Ammon's horn (tissue), 1 donor: ENCODE results near the gene PDE9A.

ENCODE experiments used
- DNase-seq: peaks from one replicate; pipeline ENCODE4 v3.0.0-alpha.2; 2016; ENCODE audit warnings: low spot score

The PDE9A gene

DNA sequence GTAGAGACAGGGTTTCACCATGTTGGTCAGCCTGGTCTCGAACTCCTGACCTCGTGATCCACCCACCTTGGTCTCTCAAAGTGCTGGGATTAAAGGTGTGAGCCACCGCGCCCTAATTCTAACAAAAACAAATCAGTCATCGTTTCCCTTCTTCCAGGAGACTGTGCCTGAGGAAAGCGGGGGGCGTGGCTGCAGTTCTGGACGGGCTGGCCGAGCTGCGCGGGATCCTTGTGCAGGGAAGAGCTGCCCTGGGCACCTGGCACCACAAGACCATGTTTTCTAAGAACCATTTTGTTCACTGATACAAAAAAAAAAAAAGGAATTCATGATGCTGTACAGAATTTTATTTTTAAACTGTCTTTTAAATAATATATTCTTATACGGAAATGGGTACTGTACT, 121.7 kb downstream of the PDE9A start:
- DNase-seq = no peak

DNA sequence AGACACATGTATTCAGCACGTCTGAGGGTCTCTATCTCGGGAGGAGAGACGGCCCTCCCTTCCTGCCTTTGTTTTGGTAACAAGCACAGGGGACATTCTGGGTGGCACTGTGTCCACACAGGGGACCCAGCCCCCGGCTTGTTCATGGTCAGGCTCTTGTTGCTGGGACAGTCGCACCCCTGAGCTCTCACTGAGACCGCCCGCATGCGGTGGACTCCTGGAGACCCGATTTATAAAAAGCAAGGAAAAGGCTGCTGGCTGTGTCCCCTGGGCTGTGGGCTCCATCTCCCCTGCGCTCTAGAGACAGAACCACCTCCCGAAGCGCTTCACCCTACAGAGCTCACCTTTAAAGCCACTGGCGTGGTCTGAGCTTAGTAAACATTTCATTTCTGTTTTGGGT, 122.5 kb downstream of the PDE9A start:
- DNase-seq = no peak

DNA sequence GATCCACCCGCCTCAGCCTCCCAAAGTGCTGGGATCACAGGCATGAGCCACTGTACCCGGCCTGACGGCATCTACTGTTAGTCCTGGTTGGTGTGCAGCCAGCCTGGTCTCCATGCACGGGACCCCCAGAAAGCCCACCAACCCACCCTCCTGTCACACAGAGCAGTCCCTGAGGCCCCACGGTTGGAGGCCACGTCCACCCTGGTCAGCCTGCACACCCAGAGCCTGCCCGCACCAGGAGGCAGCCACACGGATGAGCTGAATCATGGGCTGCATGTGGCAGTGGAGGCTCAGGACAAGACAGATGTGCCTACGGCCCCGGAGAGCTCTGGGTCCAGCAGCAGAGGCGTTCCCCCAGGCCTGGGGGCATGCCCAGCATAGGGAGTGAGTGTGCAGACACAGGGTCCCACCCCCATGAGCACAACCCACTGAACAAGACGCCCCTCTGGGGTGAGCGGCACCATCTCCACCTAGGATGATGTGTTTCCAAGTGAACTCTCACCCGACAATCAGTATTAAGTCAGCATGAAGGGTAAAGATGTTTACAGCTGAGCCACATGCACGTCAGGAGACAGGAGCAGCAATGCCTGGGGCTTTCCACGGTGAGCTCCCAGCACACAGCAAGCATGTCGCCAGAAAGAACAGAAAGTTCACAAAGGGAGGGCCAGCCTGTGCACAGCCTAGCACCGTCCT, 123.8 kb downstream of the PDE9A start:
- DNase-seq = no peak

DNA sequence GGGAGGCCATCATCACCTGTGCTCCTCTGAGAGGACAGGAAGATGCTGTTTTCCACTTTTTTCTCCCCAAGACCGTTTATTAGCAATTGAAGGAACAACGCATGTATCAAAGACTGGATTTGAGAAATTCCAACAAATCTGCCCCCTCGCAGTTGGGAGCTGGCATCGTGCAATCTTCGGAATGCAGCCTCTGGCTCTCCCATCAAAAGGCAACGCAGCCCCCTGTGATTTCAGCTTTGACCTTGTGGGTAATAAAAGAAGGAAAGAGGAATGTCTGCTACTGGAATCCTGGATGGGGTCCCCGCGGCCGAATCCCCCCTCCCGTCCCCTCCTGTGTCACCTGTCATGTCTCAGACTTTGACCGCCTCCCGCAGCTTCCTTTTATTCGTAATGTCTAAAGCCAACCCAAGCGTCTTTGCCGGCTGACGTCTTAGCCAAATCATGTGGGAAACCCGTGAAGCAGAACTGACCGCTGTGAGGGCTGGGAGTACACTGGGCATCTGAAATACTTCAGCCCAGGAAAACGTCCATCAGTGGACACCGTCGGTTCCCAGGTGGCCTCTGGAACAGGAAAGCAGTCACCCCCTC, 124.4 kb downstream of the PDE9A start:
- DNase-seq = peak; percentile 57

DNA sequence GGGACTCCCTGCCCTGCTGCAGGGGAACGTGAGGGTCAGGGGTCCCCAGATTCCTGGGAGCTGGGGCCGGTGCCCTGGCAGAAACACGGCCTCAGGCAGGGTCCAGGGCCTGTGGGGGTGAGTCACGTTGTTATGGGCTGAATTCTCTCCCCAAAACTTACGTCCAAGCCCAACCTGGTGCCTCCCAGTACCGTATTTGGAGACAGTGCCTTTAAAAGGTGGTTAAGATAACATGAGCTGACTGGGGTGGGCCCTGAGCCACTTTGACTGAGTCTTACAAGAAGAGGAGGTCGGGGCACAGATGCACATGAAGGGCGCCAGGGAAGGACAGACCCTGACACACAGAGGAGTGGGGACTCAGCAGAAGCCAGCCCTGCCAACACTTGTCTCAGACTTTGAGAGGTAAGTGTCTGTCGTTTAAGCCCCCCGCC, 126.0 kb downstream of the PDE9A start:
- no peak for DNase-seq

DNA sequence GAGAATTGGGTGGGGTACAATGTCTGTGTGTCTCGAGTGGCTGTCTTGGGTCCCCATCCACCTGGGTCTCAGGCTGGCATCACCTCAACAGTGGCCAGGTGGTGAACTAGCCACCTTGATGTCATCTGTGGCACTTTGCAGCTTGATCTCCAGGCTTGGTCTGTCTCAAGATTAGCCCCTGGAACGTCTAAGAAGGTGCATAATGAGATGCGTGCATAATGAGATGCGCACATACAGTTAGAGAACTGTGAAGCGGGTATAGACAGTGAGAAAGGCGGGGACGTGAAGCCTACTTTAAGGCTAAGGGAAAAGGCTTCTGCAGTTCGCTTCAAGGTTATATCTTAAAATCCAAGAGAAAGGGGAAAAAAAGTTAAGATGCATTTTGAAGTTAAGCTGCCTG, 127.2 kb downstream of the PDE9A start:
- DNase-seq = no peak

DNA sequence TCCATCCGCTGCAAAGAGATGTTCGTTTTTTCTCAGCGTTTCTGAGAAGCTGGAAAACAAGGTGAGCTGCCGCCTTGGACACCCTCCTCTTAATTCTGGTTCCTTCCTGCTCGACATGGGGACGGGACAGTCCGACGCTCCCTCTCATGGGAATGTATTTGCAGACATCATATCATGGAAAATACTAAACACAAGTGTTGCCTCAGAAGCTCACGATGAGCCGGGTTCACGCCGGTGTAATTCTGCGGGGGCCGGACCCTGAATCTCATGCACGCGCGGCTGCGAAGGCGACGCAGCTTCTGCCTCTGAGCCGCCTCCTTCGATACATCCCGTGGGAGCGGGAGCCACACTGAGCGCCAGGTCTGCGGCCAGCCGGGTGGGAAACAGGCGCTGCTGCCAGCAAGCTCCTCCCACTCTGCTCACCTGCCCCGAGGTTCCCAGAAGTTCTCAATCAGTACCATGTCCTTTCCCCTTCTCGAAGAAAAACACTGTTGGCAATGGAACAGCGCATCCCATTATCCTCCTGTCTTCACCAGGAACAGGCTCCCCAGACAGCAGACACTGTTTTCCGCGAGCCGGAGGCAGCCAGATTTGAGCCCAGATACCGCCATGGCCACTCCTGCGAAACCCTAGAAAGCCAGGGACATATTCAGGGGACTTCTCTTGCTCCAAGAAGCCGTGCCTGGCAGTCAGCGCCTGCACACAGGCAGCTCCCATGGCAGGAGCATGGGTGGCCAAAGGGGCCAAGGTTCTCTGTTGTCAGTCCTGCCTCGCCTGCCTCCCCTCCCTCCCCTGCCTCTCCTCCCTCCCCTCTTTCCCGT, 127.9 kb downstream of the PDE9A start:
- DNase-seq = peak; percentile 51

DNA sequence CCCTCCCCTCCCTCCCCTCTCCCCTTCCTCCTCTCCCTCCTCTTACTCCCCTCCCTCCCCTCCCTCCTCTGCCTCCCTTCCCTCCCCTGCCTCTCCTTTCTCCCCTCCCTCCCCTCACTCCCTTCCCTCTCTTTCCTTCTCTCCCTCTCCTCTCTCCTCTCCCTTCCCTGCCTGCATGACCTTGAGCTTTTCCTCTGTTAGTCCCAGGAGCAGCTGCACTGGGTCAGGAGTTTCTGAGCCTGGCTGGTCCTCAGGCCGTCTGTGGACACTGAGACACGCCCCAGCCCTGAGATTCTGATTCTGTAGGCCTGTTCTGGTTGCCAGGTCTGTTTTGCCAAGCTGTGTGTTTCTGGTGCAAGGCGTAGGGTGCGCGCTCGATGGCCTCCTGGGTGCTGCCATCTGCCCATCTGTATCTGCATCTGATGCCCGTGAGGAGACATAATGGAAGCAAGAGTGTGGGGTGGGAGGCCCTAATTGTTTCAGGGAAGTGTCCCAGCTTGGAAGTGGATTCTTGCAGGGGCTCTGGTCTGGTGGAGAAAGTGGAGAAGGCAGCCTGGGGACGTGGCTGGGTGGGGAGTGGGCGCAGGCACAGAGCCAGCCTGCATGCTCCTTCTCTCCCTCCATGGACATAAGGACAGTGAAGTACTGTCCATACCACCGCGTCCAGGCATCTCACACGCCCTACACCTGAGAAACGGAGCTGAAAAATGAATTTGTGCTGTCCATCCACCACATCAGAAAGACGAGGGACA, 128.7 kb downstream of the PDE9A start:
- no peak for DNase-seq

DNA sequence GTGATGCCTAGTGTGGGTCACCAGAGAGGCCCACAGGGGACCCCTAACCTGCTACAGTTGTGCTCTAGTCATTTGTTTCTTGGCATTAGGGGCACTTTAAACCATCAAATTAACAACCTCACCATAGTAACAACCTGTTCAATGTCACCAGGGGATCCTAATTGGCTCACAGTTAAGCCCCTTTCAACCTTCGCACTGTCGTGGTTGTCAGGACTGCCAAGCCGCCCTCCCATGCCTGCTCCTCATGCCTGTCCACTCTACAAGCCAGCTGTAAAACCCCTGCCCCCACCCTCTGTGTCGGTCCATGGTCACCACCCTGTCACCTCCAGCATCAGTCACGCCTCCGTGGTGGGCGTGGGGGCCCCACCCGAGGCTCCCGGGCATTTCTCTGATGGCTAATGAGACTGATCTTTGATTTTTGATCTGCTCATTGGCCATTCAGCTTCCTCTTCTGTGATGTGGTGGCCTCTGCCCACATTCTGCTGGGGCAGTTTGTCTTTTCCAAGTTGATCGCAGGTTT, 129.4 kb downstream of the PDE9A start:
- no peak for DNase-seq

DNA sequence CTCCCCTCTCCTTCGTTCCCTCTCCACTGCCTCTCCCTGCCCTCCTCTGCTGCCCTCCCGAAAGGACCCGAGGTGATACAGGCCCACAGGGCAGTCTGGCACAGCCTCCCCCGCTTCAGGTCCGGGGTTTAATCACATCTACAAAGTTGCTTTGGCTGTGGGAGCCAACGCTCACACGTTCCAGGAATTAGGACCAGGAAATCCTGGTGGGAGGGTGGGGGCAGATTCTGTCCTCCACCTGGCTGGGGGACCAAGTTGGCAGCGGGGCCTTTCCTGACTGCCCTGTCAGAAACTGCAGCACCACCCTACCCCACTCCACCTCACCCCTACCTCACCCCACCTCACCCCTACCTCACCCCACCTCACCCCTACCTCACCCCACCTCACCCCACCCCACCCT, 130.9 kb downstream of the PDE9A start:
- no peak for DNase-seq

DNA sequence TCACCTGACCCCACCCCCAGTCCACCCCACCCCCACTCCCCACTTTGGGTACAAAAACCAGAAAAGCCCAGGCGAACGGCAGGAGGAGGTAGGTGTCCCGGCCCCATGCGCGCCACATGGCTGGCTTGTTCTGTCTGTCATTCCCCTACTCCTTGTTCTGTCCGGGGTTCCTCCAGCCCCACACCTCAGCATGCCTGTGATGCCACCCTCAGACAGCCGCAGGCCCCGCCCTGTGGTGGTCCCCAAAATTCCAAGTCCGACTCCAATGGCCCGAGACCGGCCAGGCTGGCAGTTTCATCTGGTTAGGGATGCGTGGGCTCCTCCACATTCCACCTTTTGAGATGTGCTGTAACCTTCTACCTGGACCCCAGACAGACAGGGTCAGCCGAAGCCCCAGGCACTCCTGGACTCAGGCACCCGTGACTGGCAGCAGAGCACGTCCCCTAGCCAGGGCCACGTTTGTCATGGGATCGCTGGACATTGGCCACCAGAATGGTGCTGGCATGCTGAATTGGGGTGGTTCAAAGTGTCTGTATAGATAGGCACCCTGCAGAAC, 131.6 kb downstream of the PDE9A start:
- DNase-seq = no peak

DNA sequence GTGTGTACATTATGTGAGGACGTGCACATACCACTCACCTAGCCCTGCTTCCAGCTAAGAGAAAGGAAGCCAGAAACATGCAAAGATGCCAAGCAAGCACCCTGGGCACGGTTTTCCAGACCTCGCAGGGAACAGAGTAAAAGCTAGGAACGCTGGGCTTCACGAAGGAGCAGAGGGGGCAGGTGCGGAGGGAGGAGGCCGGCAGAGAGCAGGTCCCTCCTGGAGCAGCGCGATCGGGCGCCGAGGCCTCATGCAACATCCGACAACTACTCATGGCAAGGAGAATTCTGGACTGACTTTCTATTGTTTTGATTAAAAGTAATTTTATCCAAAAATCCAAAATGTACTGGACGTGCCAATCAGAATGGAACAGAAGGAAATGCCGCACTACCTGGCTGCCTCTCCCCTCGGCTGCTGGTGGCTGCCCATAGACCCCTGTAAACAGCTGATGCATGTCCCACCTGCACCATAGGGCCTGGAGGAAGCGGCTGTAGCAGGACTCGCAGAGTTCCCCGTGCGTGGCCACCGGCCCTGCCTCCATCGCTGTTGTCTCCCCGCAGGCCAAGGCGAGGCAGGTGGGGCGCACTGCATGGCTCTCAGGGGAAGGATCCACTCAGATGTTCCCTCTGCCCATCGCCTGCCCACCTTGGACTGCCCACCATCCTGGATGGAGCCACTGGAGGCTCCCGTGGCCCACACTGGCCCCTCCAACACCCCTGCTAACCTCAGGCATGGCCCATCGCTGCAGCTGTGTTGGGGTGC, 132.4 kb downstream of the PDE9A start:
- DNase-seq = no peak

DNA sequence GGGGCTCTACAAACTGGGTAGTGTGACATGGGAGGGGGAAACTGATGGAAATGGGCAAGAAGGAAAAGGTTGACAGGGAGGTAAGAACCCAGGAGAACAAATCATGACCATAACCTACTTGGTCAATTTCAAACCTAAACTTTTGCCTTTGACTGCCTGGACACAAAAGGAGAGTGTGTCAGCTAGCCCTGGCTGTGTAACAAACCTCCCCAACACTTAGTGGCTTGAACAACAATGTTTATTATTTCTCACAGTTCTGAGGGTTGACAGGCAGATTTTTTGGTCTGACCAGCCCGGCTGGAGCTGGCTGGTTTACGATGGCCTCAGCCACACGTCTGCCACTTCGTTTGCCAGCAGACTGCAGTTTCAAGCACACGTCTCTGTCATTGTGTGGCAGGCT, 133.5 kb downstream of the PDE9A start:
- no peak for DNase-seq

DNA sequence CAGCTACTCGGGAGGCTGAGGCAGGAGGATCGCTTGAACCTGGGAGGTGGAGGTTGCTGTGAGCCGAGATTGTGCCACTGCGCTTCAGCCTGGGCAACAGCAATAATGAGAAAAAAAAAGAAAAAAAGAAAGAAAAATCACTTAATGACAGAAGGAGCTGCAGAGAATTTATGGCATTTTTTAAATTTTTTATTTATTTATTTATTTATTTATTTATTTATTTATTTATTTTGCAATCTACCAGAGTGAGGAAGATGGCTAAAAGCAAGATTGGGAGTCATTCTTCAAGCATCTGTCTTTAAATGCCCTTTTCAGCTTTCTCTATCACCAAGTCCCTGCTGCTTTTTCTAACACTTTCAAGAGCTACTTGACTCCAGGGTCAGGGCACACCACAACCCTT, 134.2 kb downstream of the PDE9A start:
- DNase-seq = no peak

DNA sequence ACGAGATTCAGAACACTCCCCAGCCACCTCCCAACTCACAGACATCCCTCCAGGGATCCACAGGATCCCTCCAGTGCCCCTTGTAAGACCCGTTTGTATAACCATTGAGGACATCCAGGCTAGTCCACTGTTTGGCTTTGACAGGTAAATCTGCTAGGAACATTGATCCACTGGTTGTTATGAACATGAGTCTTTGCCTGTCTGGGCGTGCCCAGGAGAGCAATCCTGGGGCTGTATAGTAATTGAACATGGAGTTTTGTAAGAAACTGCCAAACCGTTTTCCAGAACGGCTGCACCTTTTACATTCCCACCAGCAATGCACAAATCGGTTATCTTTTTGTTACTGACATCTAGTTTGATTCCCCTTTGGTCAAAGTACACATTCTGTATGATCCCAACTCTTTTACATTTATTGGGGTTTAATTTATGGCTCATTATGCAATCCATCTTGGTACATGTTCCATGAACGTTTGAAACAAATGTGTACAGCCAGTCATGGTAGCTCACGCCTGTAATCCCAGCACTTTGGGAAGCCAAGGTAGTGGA, 137.2 kb downstream of the PDE9A start:
- DNase-seq = no peak

DNA sequence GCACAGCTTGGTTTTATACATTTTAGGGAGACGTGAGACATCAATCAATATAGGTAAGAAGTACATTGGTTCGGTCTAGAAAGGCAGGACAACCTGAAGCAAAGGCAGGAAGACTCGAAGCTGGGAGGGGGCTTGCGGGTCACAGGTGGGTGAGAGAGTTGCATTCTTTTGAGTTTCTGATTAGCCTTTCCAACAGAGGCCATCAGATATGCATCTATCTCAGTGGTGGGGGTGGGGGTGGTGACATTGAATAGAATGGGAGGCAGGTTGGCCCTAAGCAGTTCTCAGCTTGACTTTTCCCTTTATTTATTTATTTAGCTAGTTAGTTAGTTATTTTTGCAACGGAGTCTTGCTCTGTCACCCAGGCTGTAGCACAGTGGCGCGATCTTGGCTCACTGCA, 140.4 kb downstream of the PDE9A start:
- no peak for DNase-seq

DNA sequence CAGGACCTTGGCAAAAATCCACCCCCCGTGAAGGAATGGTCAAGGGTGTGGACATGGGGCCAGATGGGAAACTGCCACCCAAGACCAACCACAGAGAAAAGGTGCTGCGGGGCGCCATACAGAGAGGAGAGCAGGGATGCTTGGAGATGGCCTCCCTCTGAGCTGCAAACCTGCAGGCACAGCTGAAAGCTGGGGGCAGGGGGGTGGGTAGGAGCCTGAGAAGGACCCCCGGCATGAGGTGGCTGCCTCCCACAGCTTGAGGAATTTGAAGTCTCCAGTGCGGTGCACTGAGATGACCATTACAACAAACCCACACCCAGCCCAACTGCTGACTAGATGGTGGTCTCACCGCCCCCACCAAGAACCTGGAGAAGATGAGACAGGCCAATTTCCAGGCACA, 141.1 kb downstream of the PDE9A start:
- DNase-seq = no peak

DNA sequence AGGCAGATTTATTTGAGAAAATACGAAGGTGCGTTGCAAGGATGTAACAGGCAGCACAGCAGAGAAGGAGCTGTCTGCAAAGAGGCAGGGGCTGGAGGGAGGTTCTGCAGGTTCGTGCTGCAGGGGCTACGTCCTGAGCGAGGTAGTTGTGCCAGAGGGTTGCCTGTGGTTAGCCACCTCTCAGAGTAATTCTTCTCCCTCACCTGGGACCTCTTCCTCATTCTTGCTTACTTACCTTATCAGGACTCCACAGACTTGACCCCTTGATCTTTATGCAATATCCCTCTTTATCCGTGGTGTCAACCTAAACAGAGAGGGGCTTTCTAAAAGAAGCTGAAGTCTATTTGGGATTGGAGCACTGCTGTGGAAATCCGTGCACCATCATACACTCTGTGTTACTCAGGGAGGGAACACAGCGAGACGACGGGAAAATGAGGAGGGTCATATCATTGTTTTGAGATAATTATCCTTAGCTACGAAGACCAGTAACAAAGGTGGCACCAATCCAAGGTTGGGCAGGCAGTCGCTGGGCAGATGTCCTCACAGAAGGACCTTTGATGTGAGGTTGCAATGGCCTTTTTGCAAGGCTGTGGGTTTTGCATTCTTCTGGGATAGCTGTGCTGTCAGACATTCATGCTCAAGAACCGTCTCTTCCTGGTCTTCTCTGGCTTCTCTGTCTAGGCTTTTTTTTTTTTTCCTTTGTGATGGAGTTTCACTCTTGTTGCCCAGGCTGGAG, 143.1 kb downstream of the PDE9A start:
- DNase-seq = no peak

DNA sequence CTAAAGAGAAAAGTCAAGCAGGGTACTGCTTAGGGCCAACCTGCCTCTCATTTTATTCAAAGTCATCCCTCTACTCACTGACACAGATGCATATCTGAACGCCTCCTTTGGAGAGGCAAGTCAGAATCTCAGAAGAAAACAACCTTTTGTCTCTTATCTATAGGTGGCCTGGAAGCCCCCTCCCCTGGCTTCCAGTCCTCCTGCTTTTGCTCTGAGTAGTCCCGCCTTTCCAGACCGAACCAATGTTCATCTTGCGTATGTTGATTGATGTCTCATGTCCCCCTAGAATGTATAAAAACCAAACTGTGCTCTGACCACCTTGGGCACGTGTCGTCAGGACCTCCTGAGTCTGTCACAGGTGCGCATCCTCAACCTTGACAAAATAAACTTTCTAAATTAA, 144.1 kb downstream of the PDE9A start:
- DNase-seq = no peak

DNA sequence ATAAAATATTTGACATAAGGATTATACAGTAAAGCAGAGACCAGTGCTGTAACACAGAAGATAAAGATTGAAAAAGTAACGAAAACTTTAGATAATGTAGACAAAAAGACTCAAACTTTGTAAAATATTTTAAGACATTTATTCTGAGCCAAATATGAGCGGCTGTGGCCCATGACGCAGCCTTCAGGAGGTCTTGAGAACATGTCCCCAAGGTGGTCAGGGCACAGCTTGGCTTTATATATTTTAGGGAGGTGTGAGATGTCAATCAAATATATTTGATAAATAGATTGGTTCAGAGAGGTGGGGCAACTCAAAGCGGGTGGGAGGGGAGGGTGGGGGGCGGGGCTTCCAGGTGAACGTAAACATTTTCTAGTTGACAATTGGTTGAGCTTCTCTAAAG, 144.7 kb downstream of the PDE9A start:
- DNase-seq = no peak
